CD4-positive, alpha-beta memory T cell (primary cell): ENCODE results near the gene TMEM127. TPM values are rescaled to one million over a fixed set of nuclear protein-coding genes. Genes with fewer than 3 reads are reported as not detected.
A peak's percentile ranks its signal among the peaks of the same experiment; 100 is the strongest.

Source experiments
- CTCF ChIA-PET: fragments of 350-600 bp; sonication (Branson Sonifier 250); formaldehyde crosslinking; loops from one replicate; lab custom pipeline; 2021; ENCODE audit warnings: inconsistent platforms; ENCODE audit not compliant: partially characterized antibody; lab: Charles Lee
- POLR2A ChIA-PET: fragments of 350-600 bp; sonication (Branson Sonifier 250); formaldehyde crosslinking; loops from one replicate; lab custom pipeline; 2021; ENCODE audit not compliant: partially characterized antibody; lab: Charles Lee
- DNase-seq, 5 donors: peaks; one replicate each; pipeline versions ENCODE4 v3.0.0 to v3.0.0-alpha.2; 2020 to 2022; ENCODE audit warnings: mixed read lengths in 1 of 5
- H3K27ac ChIP-seq: one replicate; pipeline ENCODE4 v1.7.0; 2013; ENCODE audit warnings: low read depth, low read length
- H3K27me3 ChIP-seq: 2 replicates; pipeline ENCODE4 v1.7.0; 2013; ENCODE audit warnings: mild to moderate bottlenecking, low read length, moderate library complexity; ENCODE audit not compliant: insufficient read depth
- H3K36me3 ChIP-seq: 2 replicates; pipeline ENCODE4 v1.7.0; 2013; ENCODE audit warnings: mild to moderate bottlenecking, low read length, moderate library complexity; ENCODE audit not compliant: insufficient read depth
- H3K4me1 ChIP-seq: 2 replicates; pipeline ENCODE4 v1.7.0; 2013; ENCODE audit warnings: mild to moderate bottlenecking, low read length, moderate library complexity; ENCODE audit not compliant: insufficient read depth
- H3K4me3 ChIP-seq, 2 donors: one replicate each; pipeline ENCODE4 v1.7.0; 2013; ENCODE audit warnings: low read length in 2 of 2, mild to moderate bottlenecking in 1 of 2
- H3K9me3 ChIP-seq, 2 donors: one replicate each; pipeline ENCODE4 v1.7.0; 2013; ENCODE audit warnings: low read length in 2 of 2, control low read depth in 1 of 2; ENCODE audit not compliant: control insufficient read depth in 1 of 2
- H3K27ac Mint-ChIP-seq, 7 donors: one replicate each; pipeline ENCODE4 v1.8.0; 2020 to 2021; ENCODE audit warnings: mixed read lengths in 7 of 7, mild to moderate bottlenecking in 6 of 7, inconsistent platforms in 3 of 7, moderate library complexity in 3 of 7
- H3K27me3 Mint-ChIP-seq, 2 donors: one replicate each; pipeline ENCODE4 v1.8.0; 2020 to 2021; ENCODE audit warnings: mixed read lengths in 2 of 2
- H3K36me3 Mint-ChIP-seq, 2 donors: one replicate each; pipeline ENCODE4 v1.8.0; 2020 to 2021; ENCODE audit warnings: mixed read lengths in 2 of 2, inconsistent platforms in 1 of 2, mild to moderate bottlenecking in 1 of 2
- H3K4me1 Mint-ChIP-seq, 4 donors: one replicate each; pipeline ENCODE4 v1.8.0; 2020 to 2021; ENCODE audit warnings: mixed read lengths in 4 of 4, mild to moderate bottlenecking in 1 of 4
- H3K4me3 Mint-ChIP-seq, 8 donors: one replicate each; pipeline ENCODE4 v1.8.0; 2020 to 2021; ENCODE audit warnings: mixed read lengths in 8 of 8, mild to moderate bottlenecking in 7 of 8, moderate library complexity in 6 of 8, inconsistent platforms in 3 of 8
- H3K9me3 Mint-ChIP-seq, 8 donors: one replicate each; pipeline ENCODE4 v1.8.0; 2020 to 2021; ENCODE audit warnings: mixed read lengths in 8 of 8, mild to moderate bottlenecking in 5 of 8, inconsistent platforms in 3 of 8, moderate library complexity in 1 of 8
- intact Hi-C: fragments of 100-400 bp; cut with micrococcal nuclease; formaldehyde crosslinking; loops from one replicate; pipeline ENCODE4 v1.15.1; 2023
- polyA plus RNA-seq, 2 donors: library from polyadenylated mRNA; unstranded; fragments of 300-500 nt; fragmentation: Illumina TruSeq; gene quantifications; one replicate each; pipeline ENCODE4 v1.2.3, GENCODE V29; 2021
- total RNA-seq, 2 experiments: library from RNA; stranded (reverse); gene quantifications; one replicate each; pipeline ENCODE4 v1.2.3, GENCODE V29; 2021

The TMEM127 gene
- total and polyA plus RNA-seq, 4 experiments from 2014 or later = 27.3 to 46.0 (median 45.4) TPM

DNA sequence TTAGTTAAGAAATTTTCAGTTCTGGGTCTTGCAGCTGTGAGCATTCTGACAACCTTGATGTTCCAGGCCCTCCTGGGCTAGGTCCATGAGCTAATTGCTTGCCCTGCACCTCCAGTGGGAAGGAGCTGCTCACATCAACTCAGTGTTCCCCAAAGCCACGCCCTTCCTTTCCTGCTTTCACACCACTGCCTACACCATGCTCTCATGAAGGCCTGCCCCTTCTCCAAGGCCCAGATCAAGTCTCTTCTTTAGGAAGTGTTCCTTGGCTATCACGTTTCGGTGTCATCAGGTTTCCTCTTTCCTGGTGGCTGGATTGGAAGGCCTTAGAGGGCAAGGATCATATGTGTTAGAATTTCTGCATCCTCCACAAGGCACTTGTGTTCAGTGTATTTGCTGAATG, 18.8 kb downstream of the TMEM127 start:
- Mint-ChIP-seq H3K4me3 (no peak overlapping the region), H3K9me3 (no peaks in the 10 kb centered on the region), H3K27ac (peak overlapping the region in 6 of 7 donors; percentile 37 to 83 (median 62)), H3K27me3 (no peaks in the 10 kb centered on the region), H3K4me1 (peaks cover 29 to 42% (median 35%) of the 10 kb centered on the region in 4 donors), H3K36me3 (peaks cover 5 to 14% of the 10 kb centered on the region in 2 donors)
- peaks cover 3% of the 10 kb centered on the region for H3K36me3 ChIP-seq
- no peaks in the 10 kb centered on the region for H3K9me3 ChIP-seq
- H3K4me3 ChIP-seq = no peak overlapping the region
- intact Hi-C loops = no loop called here
- H3K4me1 ChIP-seq = peaks cover 30% of the 10 kb centered on the region
- POLR2A ChIA-PET = interaction anchor here (0.8 kb wide), 1 partner anchor 39 kb away, joined by 4 read pairs; no protein-coding TSS in a partner anchor
- no peak overlapping the region for H3K27ac ChIP-seq
- DNase-seq = no peak
- CTCF ChIA-PET = no interaction called here
- H3K27me3 ChIP-seq = no peaks in the 10 kb centered on the region

- Mint-ChIP-seq H3K27ac (peak overlapping the region; percentile 11 to 89 (median 58)), H3K4me1 (peaks cover 38 to 54% (median 46%) of the 10 kb centered on the region in 4 donors), H3K36me3 (peaks cover 0 to 7% of the 10 kb centered on the region in 2 donors), H3K4me3 (peak overlapping the region in 1 of 8 donors; percentile 42), H3K9me3 (no peaks in the 10 kb centered on the region), H3K27me3 (no peaks in the 10 kb centered on the region)
- ChIA-PET POLR2A (interaction anchor here (1.0 kb wide), 1 partner anchor 37 kb away, joined by 5 read pairs; the partner anchor contains the start of gene STARD7), CTCF (interaction anchor here (1.0 to 1.6 kb wide), 3 partner anchors 14 to 38 kb away, joined by 3 to 4 read pairs (median 4); partner anchors contain the start of gene STARD7)
- H3K9me3 ChIP-seq = no peaks in the 10 kb centered on the region
- no peak overlapping the region for H3K4me3 ChIP-seq
- H3K4me1 ChIP-seq = peaks cover 43% of the 10 kb centered on the region
- intact Hi-C loops = no loop called here
- no peak overlapping the region for H3K27ac ChIP-seq
- H3K36me3 ChIP-seq = no peaks in the 10 kb centered on the region
- no peak for DNase-seq
- no peaks in the 10 kb centered on the region for H3K27me3 ChIP-seq
These were observed 20.0 kb downstream of the TMEM127 start for GRCh38 chr2:96245609-96246390.

DNA sequence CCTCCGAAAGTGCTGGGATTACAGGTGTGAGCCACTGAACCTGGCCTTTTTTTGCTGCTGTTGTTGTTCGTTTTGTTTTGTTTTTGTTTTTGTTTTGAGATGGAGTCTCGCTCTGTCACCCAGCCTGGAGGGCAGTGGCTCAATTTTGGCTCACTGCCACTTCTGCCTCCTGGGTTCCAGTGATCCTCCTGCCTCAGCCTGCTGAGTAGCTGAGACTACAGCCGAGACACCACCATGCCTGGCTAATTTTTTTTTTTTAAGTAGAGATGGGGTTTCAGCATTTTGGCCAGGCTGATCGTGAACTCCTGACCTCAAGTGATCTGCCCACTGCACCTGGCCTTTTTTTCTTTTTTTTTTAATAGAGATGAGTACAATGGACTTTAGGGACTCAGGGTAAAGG, 22.0 kb downstream of the TMEM127 start:
- intact Hi-C loops = loop anchor here (2.0 kb wide), 2 partner anchors 23 to 35 kb away; partner anchors contain the start of genes CIAO1 and STARD7

GRCh38 chr2:96241900-96242611, 23.7 kb downstream of the TMEM127 start:
- Mint-ChIP-seq H3K27ac (peak overlapping the region; percentile 91 to 98 (median 96)), H3K9me3 (no peaks in the 10 kb centered on the region), H3K4me3 (peak overlapping the region; percentile 58 to 84 (median 74)), H3K36me3 (no peaks in the 10 kb centered on the region), H3K27me3 (no peaks in the 10 kb centered on the region), H3K4me1 (peaks cover 34 to 60% (median 46%) of the 10 kb centered on the region in 4 donors)
- ChIA-PET POLR2A (interaction anchor here (0.6 to 4.6 kb wide), 15 partner anchors 10 to 352 kb away, joined by 3 to 37 read pairs (median 4); partner anchors contain the start of genes CIAO1 and STARD7), CTCF (interaction anchor here (1.7 to 3.1 kb wide), 2 partner anchors 9 to 67 kb away, joined by 5 to 10 read pairs; no protein-coding TSS in a partner anchor)
- Histone ChIP-seq H3K27me3 (no peaks in the 10 kb centered on the region), H3K36me3 (no peaks in the 10 kb centered on the region), H3K9me3 (no peaks in the 10 kb centered on the region), H3K4me1 (peaks cover 42% of the 10 kb centered on the region), H3K4me3 (peak overlapping the region in 1 of 2 donors; percentile 18), H3K27ac (peak overlapping the region; percentile 65)
- intact Hi-C loops = loop anchor here (2.0 kb wide), 2 partner anchors 25 to 33 kb away; partner anchors contain the start of genes CIAO1 and STARD7
- peak; percentile 44 to 74 (median 52) for DNase-seq

More for the DNA sequence above, 22.0 kb downstream of the TMEM127 start:
- ChIA-PET CTCF (interaction anchor here (1.2 kb wide), 1 partner anchor 36 kb away, joined by 3 read pairs; no protein-coding TSS in a partner anchor), POLR2A (interaction anchor here (1.3 kb wide), 1 partner anchor 36 kb away, joined by 3 read pairs; the partner anchor contains the start of gene STARD7)
- Histone ChIP-seq H3K4me1 (peaks cover 43% of the 10 kb centered on the region), H3K9me3 (no peaks in the 10 kb centered on the region), H3K27me3 (no peaks in the 10 kb centered on the region), H3K36me3 (no peaks in the 10 kb centered on the region), H3K27ac (no peak overlapping the region), H3K4me3 (no peak overlapping the region)
- no peak overlapping the region for H3K4me3 Mint-ChIP-seq
- peaks cover 0 to 3% of the 10 kb centered on the region in 2 donors for H3K36me3 Mint-ChIP-seq
- H3K27ac Mint-ChIP-seq = no peak overlapping the region
- H3K27me3 Mint-ChIP-seq = no peaks in the 10 kb centered on the region
- no peak for DNase-seq
- peaks cover 40 to 64% (median 51%) of the 10 kb centered on the region in 4 donors for H3K4me1 Mint-ChIP-seq
- H3K9me3 Mint-ChIP-seq = no peaks in the 10 kb centered on the region

DNA sequence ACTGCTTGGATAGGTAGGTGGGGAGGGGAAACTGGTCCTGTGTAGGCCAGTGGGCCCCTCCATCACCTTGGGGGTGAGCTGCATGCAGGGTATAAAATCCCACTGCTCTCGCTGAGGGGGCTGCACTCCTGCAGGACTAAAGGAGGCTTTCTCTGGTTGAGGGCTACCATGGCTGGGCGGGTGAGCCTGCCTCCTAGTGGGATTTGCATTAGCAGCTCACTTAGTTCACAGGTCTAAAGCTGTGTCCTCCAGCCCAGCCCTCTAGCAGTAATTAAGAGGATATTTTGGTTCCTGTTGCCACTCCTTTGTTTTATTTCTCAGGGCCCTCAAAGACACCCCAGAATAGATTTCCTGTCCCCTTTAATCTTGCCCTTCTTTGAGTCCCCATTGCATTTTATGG, 24.6 kb downstream of the TMEM127 start:
- Histone ChIP-seq H3K4me1 (peaks cover 34% of the 10 kb centered on the region), H3K4me3 (no peak overlapping the region), H3K36me3 (no peaks in the 10 kb centered on the region), H3K9me3 (no peaks in the 10 kb centered on the region), H3K27ac (peak overlapping the region; percentile 65), H3K27me3 (no peaks in the 10 kb centered on the region)
- intact Hi-C loops = no loop called here
- DNase-seq = no peak
- POLR2A ChIA-PET = interaction anchor here (0.7 to 4.6 kb wide), 6 partner anchors 20 to 353 kb away, joined by 3 to 37 read pairs (median 4); partner anchors contain the start of gene STARD7
- peak overlapping the region; percentile 91 to 98 (median 96) for H3K27ac Mint-ChIP-seq
- peaks cover 29 to 53% (median 39%) of the 10 kb centered on the region in 4 donors for H3K4me1 Mint-ChIP-seq
- H3K9me3 Mint-ChIP-seq = no peaks in the 10 kb centered on the region
- H3K27me3 Mint-ChIP-seq = no peaks in the 10 kb centered on the region
- no peaks in the 10 kb centered on the region for H3K36me3 Mint-ChIP-seq
- CTCF ChIA-PET = interaction anchor here (0.9 to 3.1 kb wide), 4 partner anchors 8 to 66 kb away, joined by 3 to 10 read pairs (median 4); no protein-coding TSS in a partner anchor
- peak overlapping the region in 7 of 8 donors; percentile 26 to 84 (median 77) for H3K4me3 Mint-ChIP-seq

GRCh38 chr2:96240341-96241038, 25.3 kb downstream of the TMEM127 start:
- intact Hi-C loops = no loop called here
- no peaks in the 10 kb centered on the region for H3K36me3 Mint-ChIP-seq
- no peaks in the 10 kb centered on the region for H3K9me3 Mint-ChIP-seq
- CTCF ChIA-PET = interaction anchor here (0.9 to 3.1 kb wide), 5 partner anchors 7 to 66 kb away, joined by 3 to 10 read pairs (median 3); no protein-coding TSS in a partner anchor
- Histone ChIP-seq H3K9me3 (no peaks in the 10 kb centered on the region), H3K36me3 (no peaks in the 10 kb centered on the region), H3K27me3 (no peaks in the 10 kb centered on the region), H3K27ac (peak overlapping the region; percentile 65), H3K4me1 (peaks cover 27% of the 10 kb centered on the region), H3K4me3 (no peak overlapping the region)
- no peaks in the 10 kb centered on the region for H3K27me3 Mint-ChIP-seq
- POLR2A ChIA-PET = interaction anchor here (0.7 to 4.6 kb wide), 3 partner anchors 21 to 66 kb away, joined by 3 to 37 read pairs (median 8); partner anchors contain the start of gene STARD7
- peak overlapping the region; percentile 76 to 98 (median 91) for H3K27ac Mint-ChIP-seq
- no peak for DNase-seq
- H3K4me3 Mint-ChIP-seq = peak overlapping the region in 3 of 8 donors; percentile 23 to 41 (median 38)
- H3K4me1 Mint-ChIP-seq = peaks cover 22 to 46% (median 32%) of the 10 kb centered on the region in 4 donors
